ENCODE results near the gene ARL8B. TPM values are rescaled to one million over a fixed set of nuclear protein-coding genes. Genes with fewer than 3 reads are reported as not detected.
"Not testable (repeated sequence)": the region's sequence is repeated elsewhere in the genome, so short reads cannot be mapped to it uniquely, and the experiment has no call there.

The ARL8B gene
- total and polyA plus RNA-seq, 10 of the 15 experiments (the other 5 are each of a cell fraction or from before 2014, with no cell fraction given): 22.0 to 80.6 (median 43.7) TPM

DNA sequence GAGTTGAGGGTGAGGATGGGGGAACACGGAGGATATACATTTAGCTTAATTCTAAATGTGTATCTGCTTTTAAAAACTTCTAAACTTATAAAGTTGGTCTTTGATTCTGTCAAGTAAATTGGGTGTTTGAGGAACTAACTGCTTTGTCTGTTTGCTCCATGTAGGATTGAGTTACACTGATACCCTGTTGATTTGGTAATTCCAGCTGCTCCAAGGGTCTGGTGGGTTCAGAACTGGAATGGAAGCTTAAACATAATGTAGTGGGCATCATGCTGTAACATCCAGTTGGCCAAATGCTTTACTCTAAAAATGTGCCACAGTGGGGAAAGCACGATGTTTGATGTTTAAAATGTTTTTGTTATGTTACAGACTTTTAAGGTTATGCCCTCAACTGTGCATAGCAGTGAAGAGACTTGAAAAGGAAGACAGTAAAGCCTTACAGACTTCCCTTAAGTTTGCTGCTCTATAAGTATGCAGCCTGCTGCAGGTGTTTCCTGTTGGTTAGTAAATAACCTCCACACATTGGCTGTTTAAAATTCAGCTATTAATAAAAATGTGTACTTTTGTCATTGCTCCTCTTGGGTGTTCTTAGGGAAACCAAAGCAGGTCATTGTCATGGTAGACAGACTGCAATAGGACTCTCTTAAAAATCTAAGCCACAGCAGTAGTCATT is 59.5 kb downstream of the ARL8B start (continued):
- TF ChIP-seq, protein P1, sequence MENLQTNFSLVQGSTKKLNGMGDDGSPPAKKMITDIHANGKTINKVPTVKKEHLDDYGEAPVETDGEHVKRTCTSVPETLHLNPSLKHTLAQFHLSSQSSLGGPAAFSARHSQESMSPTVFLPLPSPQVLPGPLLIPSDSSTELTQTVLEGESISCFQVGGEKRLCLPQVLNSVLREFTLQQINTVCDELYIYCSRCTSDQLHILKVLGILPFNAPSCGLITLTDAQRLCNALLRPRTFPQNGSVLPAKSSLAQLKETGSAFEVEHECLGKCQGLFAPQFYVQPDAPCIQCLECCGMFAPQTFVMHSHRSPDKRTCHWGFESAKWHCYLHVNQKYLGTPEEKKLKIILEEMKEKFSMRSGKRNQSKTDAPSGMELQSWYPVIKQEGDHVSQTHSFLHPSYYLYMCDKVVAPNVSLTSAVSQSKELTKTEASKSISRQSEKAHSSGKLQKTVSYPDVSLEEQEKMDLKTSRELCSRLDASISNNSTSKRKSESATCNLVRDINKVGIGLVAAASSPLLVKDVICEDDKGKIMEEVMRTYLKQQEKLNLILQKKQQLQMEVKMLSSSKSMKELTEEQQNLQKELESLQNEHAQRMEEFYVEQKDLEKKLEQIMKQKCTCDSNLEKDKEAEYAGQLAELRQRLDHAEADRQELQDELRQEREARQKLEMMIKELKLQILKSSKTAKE (IDR thresholded peaks at IDR 0.05; ENCODE audit: low read depth, poor library complexity, severe bottlenecking): peak; percentile 18
- TF ChIP-seq PML (IDR thresholded peaks at IDR 0.05; ENCODE audit: low read length): peak; percentile 62; the same call in 1 of the 2 replicates
- no peak for TF ChIP-seq TCF7 (IDR thresholded peaks at IDR 0.05; ENCODE audit: borderline replicate concordance)
- TF ChIP-seq POLR2AphosphoS5 (IDR thresholded peaks at IDR 0.05; ENCODE audit: low read length): peak; percentile 48; the same call in 1 of the 2 replicates
- TF ChIP-seq, protein P2, sequence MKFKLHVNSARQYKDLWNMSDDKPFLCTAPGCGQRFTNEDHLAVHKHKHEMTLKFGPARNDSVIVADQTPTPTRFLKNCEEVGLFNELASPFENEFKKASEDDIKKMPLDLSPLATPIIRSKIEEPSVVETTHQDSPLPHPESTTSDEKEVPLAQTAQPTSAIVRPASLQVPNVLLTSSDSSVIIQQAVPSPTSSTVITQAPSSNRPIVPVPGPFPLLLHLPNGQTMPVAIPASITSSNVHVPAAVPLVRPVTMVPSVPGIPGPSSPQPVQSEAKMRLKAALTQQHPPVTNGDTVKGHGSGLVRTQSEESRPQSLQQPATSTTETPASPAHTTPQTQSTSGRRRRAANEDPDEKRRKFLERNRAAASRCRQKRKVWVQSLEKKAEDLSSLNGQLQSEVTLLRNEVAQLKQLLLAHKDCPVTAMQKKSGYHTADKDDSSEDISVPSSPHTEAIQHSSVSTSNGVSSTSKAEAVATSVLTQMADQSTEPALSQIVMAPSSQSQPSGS (IDR thresholded peaks at IDR 0.05; ENCODE audit: low read length): peak; percentile 42
- TF ChIP-seq NFYB (IDR thresholded peaks at IDR 0.05; ENCODE audit: insufficient read depth, low read depth, low read length): no peak

DNA sequence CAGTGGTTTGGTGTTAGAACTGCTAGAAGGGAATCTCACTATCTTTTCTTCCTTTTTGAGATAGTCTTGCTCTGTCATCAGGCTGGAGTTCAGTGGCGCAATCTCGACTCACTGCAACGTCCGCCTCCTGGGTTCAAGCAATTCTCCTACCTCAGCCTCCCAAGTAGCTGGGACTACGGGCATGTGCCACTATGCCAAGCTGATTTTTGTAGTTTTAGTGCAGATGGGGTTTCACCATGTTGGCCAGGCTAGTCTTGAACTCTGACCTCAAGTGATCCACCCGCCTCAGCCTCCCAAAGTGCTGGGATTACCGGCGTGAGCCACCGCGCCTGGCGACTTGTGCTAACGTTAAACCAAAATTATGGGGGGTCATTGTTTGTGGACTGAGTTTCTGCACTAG is 61.6 kb downstream of the ARL8B start:
- WGBS (ENCODE audit: insufficient coverage, insufficient replicate concordance, low lambda C conversion rate, missing lambda C conversion rate): 98% methylated on average over 12 of the region's 12 CpGs
- Histone ChIP-seq H3K4me2 (ENCODE audit: control insufficient read depth, insufficient read depth) (peak overlapping the region; percentile 3; the same call in 1 of the 2 replicates), H3K4me1 (ENCODE audit: control insufficient read depth, insufficient read depth, low read length) (peaks cover 42% of the 10 kb centered on the region), H3K79me2 (ENCODE audit: control insufficient read depth, insufficient read depth, low read length) (peaks cover 32% of the 10 kb centered on the region)
- POLR2A ChIA-PET: interaction anchor here (0.8 to 4.8 kb wide), 6 partner anchors 10 to 22 kb away, joined by 3 to 36 read pairs (median 10); no protein-coding TSS in a partner anchor
- H3K27ac ChIP-seq (ENCODE audit: control insufficient read depth, insufficient read depth); H2AFZ ChIP-seq (ENCODE audit: control insufficient read depth, low read depth, low read length); H3K9ac ChIP-seq (ENCODE audit: control insufficient read depth, insufficient read depth, low read length); H3K4me3 ChIP-seq; ATAC-seq; H4K20me1 ChIP-seq (ENCODE audit: control insufficient read depth, insufficient read depth); H3K36me3 ChIP-seq (ENCODE audit: control insufficient read depth in 2 of 2, insufficient read depth in 2 of 2, low read length in 1 of 2); H3K27me3 ChIP-seq (replicated peaks in 1 of 2; ENCODE audit: control insufficient read depth in 2 of 2, insufficient read depth in 2 of 2, low read length in 1 of 2); BruUV-seq (replicated peaks); intact Hi-C loops (cut with micrococcal nuclease; ENCODE audit: unreplicated experiment); DNase-seq (ENCODE audit: low read depth, low spot score); H3K9me3 ChIP-seq (replicated peaks; ENCODE audit: control insufficient read depth, insufficient read depth, low read length); FAIRE-seq; in situ Hi-C loops (cut with MboI): not testable (repeated sequence)
- TF ChIP-seq, protein P3, sequence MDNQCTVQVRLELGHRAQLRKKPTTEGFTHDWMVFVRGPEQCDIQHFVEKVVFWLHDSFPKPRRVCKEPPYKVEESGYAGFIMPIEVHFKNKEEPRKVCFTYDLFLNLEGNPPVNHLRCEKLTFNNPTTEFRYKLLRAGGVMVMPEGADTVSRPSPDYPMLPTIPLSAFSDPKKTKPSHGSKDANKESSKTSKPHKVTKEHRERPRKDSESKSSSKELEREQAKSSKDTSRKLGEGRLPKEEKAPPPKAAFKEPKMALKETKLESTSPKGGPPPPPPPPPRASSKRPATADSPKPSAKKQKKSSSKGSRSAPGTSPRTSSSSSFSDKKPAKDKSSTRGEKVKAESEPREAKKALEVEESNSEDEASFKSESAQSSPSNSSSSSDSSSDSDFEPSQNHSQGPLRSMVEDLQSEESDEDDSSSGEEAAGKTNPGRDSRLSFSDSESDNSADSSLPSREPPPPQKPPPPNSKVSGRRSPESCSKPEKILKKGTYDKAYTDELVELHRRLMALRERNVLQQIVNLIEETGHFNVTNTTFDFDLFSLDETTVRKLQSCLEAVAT (IDR thresholded peaks at IDR 0.05): peak; percentile 77
- SMC1A ChIA-PET (ENCODE audit: uncharacterized antibody, unreplicated experiment): interaction anchor here (1.4 to 20.1 kb wide), 9 partner anchors 12 to 60 kb away, joined by 4 to 284 read pairs (median 22); no protein-coding TSS in a partner anchor
- RAD21 ChIA-PET (ENCODE audit: unreplicated experiment): interaction anchor here (1.1 to 4.5 kb wide), 6 partner anchors 9 to 47 kb away, joined by 3 to 45 read pairs (median 7); no protein-coding TSS in a partner anchor
- CTCF ChIA-PET: interaction anchor here (2.9 to 18.8 kb wide), 3 partner anchors 12 to 45 kb away, joined by 9 to 163 read pairs (median 63); no protein-coding TSS in a partner anchor

Data from GM12878 (cell line).